ENCODE data around the gene PLPPR1.

PLPPR1 gene

GRCh38 chr9:101146508-101146907 is 118.0 kb downstream of the PLPPR1 start:
- H3K4me3 ChIP-seq (ENCODE audit: extremely low read depth, insufficient read depth, low read length, poor library complexity, severe bottlenecking) = no peak overlapping the region
- 86 to 89% methylated on average over 4 of the region's 4 CpGs for WGBS, 2 experiments (ENCODE audit: insufficient coverage in 2 of 2)
- H3K4me1 ChIP-seq (ENCODE audit: control insufficient read depth, insufficient read depth, low read length, poor library complexity, severe bottlenecking) = no peaks in the 10 kb centered on the region
- no peaks in the 10 kb centered on the region for H3K9me3 ChIP-seq (ENCODE audit: control insufficient read depth, low read length)
- no peak overlapping the region for H3K27ac ChIP-seq (ENCODE audit: low read depth, low read length, severe bottlenecking)
- no peaks in the 10 kb centered on the region for H3K36me3 ChIP-seq (ENCODE audit: control insufficient read depth, insufficient read depth, low read length)

GRCh38 chr9:101148344-101148743 is 119.8 kb downstream of the PLPPR1 start:
- no peaks in the 10 kb centered on the region for H3K9me3 ChIP-seq (ENCODE audit: control insufficient read depth, low read length)
- H3K4me3 ChIP-seq (ENCODE audit: extremely low read depth, insufficient read depth, low read length, poor library complexity, severe bottlenecking) = no peak overlapping the region
- H3K27ac ChIP-seq (ENCODE audit: low read depth, low read length, severe bottlenecking) = no peak overlapping the region
- no peaks in the 10 kb centered on the region for H3K36me3 ChIP-seq (ENCODE audit: control insufficient read depth, insufficient read depth, low read length)
- H3K4me1 ChIP-seq (ENCODE audit: control insufficient read depth, insufficient read depth, low read length, poor library complexity, severe bottlenecking) = no peaks in the 10 kb centered on the region

GRCh38 chr9:101158361-101158760 is 129.8 kb downstream of the PLPPR1 start:
- Histone ChIP-seq H3K9me3 (ENCODE audit: control insufficient read depth, low read length) (no peaks in the 10 kb centered on the region), H3K36me3 (ENCODE audit: control insufficient read depth, insufficient read depth, low read length) (no peaks in the 10 kb centered on the region)
- 66 to 80% methylated on average over 2 to 3 of the region's 3 CpGs for WGBS, 2 experiments (ENCODE audit: insufficient coverage in 2 of 2)

GRCh38 chr9:101162231-101162630 is 133.7 kb downstream of the PLPPR1 start:
- Histone ChIP-seq H3K9me3 (ENCODE audit: control insufficient read depth, low read length) (no peaks in the 10 kb centered on the region), H3K4me1 (ENCODE audit: control insufficient read depth, insufficient read depth, low read length, poor library complexity, severe bottlenecking) (peaks cover 3% of the 10 kb centered on the region), H3K4me3 (ENCODE audit: extremely low read depth, insufficient read depth, low read length, poor library complexity, severe bottlenecking) (no peak overlapping the region), H3K36me3 (ENCODE audit: control insufficient read depth, insufficient read depth, low read length) (no peaks in the 10 kb centered on the region), H3K27ac (ENCODE audit: low read depth, low read length, severe bottlenecking) (no peak overlapping the region)
- WGBS, 2 experiments (ENCODE audit: insufficient coverage in 2 of 2) = no CpG with 5 or more reads among the region's 1 CpG

More at GRCh38 chr9:101158361-101158760, 129.8 kb downstream of the PLPPR1 start:
- H3K27ac ChIP-seq (ENCODE audit: low read depth, low read length, severe bottlenecking) = no peak overlapping the region
- H3K4me3 ChIP-seq (ENCODE audit: extremely low read depth, insufficient read depth, low read length, poor library complexity, severe bottlenecking) = no peak overlapping the region
- no peaks in the 10 kb centered on the region for H3K4me1 ChIP-seq (ENCODE audit: control insufficient read depth, insufficient read depth, low read length, poor library complexity, severe bottlenecking)

GRCh38 chr9:101165131-101165530 is 136.6 kb downstream of the PLPPR1 start:
- 79 to 84% methylated on average over 1 of the region's 1 CpG for WGBS, 2 experiments (ENCODE audit: insufficient coverage in 2 of 2)
- H3K27ac ChIP-seq (ENCODE audit: low read depth, low read length, severe bottlenecking) = no peak overlapping the region
- peaks cover 8% of the 10 kb centered on the region for H3K4me1 ChIP-seq (ENCODE audit: control insufficient read depth, insufficient read depth, low read length, poor library complexity, severe bottlenecking)
- H3K4me3 ChIP-seq (ENCODE audit: extremely low read depth, insufficient read depth, low read length, poor library complexity, severe bottlenecking) = no peak overlapping the region
- H3K36me3 ChIP-seq (ENCODE audit: control insufficient read depth, insufficient read depth, low read length) = no peaks in the 10 kb centered on the region
- no peaks in the 10 kb centered on the region for H3K9me3 ChIP-seq (ENCODE audit: control insufficient read depth, low read length)

GRCh38 chr9:101167490-101168134 is 139.1 kb downstream of the PLPPR1 start:
- Histone ChIP-seq H3K9me3 (ENCODE audit: control insufficient read depth, low read length) (no peaks in the 10 kb centered on the region), H3K4me3 (ENCODE audit: extremely low read depth, insufficient read depth, low read length, poor library complexity, severe bottlenecking) (no peak overlapping the region), H3K36me3 (ENCODE audit: control insufficient read depth, insufficient read depth, low read length) (no peaks in the 10 kb centered on the region), H3K27ac (ENCODE audit: low read depth, low read length, severe bottlenecking) (peak overlapping the region; percentile 66), H3K4me1 (ENCODE audit: control insufficient read depth, insufficient read depth, low read length, poor library complexity, severe bottlenecking) (peaks cover 8% of the 10 kb centered on the region)
- WGBS, 2 experiments (ENCODE audit: insufficient coverage in 2 of 2) = no CpG with 5 or more reads among the region's 1 CpG

- peaks cover 1% of the 10 kb centered on the region for H3K4me1 ChIP-seq (ENCODE audit: control insufficient read depth, insufficient read depth, low read length, poor library complexity, severe bottlenecking)
- 100% methylated on average over 1 of the region's 1 CpG; no CpG with 5 or more reads in 1 of the 2 experiments for WGBS, 2 experiments (ENCODE audit: insufficient coverage in 2 of 2)
These were observed 144.1 kb downstream of the PLPPR1 start for GRCh38 chr9:101172616-101173015.

GRCh38 chr9:101173907-101174306 is 145.4 kb downstream of the PLPPR1 start:
- Histone ChIP-seq H3K27ac (ENCODE audit: low read depth, low read length, severe bottlenecking) (no peak overlapping the region), H3K4me1 (ENCODE audit: control insufficient read depth, insufficient read depth, low read length, poor library complexity, severe bottlenecking) (no peaks in the 10 kb centered on the region), H3K4me3 (ENCODE audit: extremely low read depth, insufficient read depth, low read length, poor library complexity, severe bottlenecking) (no peak overlapping the region), H3K36me3 (ENCODE audit: control insufficient read depth, insufficient read depth, low read length) (no peaks in the 10 kb centered on the region), H3K9me3 (ENCODE audit: control insufficient read depth, low read length) (no peaks in the 10 kb centered on the region)
- 80% methylated on average over 1 of the region's 1 CpG; no CpG with 5 or more reads in 1 of the 2 experiments for WGBS, 2 experiments (ENCODE audit: insufficient coverage in 2 of 2)

More at GRCh38 chr9:101172616-101173015, 144.1 kb downstream of the PLPPR1 start:
- H3K4me3 ChIP-seq (ENCODE audit: extremely low read depth, insufficient read depth, low read length, poor library complexity, severe bottlenecking) = no peak overlapping the region
- H3K36me3 ChIP-seq (ENCODE audit: control insufficient read depth, insufficient read depth, low read length) = no peaks in the 10 kb centered on the region
- H3K27ac ChIP-seq (ENCODE audit: low read depth, low read length, severe bottlenecking) = no peak overlapping the region
- H3K9me3 ChIP-seq (ENCODE audit: control insufficient read depth, low read length) = no peaks in the 10 kb centered on the region

GRCh38 chr9:101176384-101176783 is 147.9 kb downstream of the PLPPR1 start:
- WGBS, 2 experiments (ENCODE audit: insufficient coverage in 2 of 2) = 76 to 100% methylated on average over 1 to 3 of the region's 5 CpGs
- Histone ChIP-seq H3K27ac (ENCODE audit: low read depth, low read length, severe bottlenecking) (no peak overlapping the region), H3K9me3 (ENCODE audit: control insufficient read depth, low read length) (no peaks in the 10 kb centered on the region), H3K4me1 (ENCODE audit: control insufficient read depth, insufficient read depth, low read length, poor library complexity, severe bottlenecking) (no peaks in the 10 kb centered on the region), H3K36me3 (ENCODE audit: control insufficient read depth, insufficient read depth, low read length) (no peaks in the 10 kb centered on the region), H3K4me3 (ENCODE audit: extremely low read depth, insufficient read depth, low read length, poor library complexity, severe bottlenecking) (no peak overlapping the region)

- no peaks in the 10 kb centered on the region for H3K36me3 ChIP-seq (ENCODE audit: control insufficient read depth, insufficient read depth, low read length)
- H3K27ac ChIP-seq (ENCODE audit: low read depth, low read length, severe bottlenecking) = no peak overlapping the region
- H3K9me3 ChIP-seq (ENCODE audit: control insufficient read depth, low read length) = no peaks in the 10 kb centered on the region
- H3K4me3 ChIP-seq (ENCODE audit: extremely low read depth, insufficient read depth, low read length, poor library complexity, severe bottlenecking) = no peak overlapping the region
- 62 to 92% methylated on average over 1 to 2 of the region's 2 CpGs for WGBS, 2 experiments (ENCODE audit: insufficient coverage in 2 of 2)
- H3K4me1 ChIP-seq (ENCODE audit: control insufficient read depth, insufficient read depth, low read length, poor library complexity, severe bottlenecking) = no peaks in the 10 kb centered on the region
These were observed 156.3 kb downstream of the PLPPR1 start for GRCh38 chr9:101184813-101185278.

GRCh38 chr9:101191723-101192122 is 163.2 kb downstream of the PLPPR1 start:
- Histone ChIP-seq H3K36me3 (ENCODE audit: control insufficient read depth, insufficient read depth, low read length) (no peaks in the 10 kb centered on the region), H3K4me1 (ENCODE audit: control insufficient read depth, insufficient read depth, low read length, poor library complexity, severe bottlenecking) (no peaks in the 10 kb centered on the region), H3K4me3 (ENCODE audit: extremely low read depth, insufficient read depth, low read length, poor library complexity, severe bottlenecking) (no peak overlapping the region), H3K9me3 (ENCODE audit: control insufficient read depth, low read length) (no peaks in the 10 kb centered on the region), H3K27ac (ENCODE audit: low read depth, low read length, severe bottlenecking) (no peak overlapping the region)
- no CpG with 5 or more reads among the region's 2 CpGs for WGBS, 2 experiments (ENCODE audit: insufficient coverage in 2 of 2)
